Tibial nerve (tissue), 4 donors: ENCODE measurements around the gene BAIAP2L1. TPM values are rescaled to one million over a fixed set of nuclear protein-coding genes. Genes with fewer than 3 reads are reported as not detected.

ENCODE experiments used
- DNase-seq, 2 donors: peaks; one replicate each; pipeline ENCODE4 v3.0.0-alpha.2; 2019; ENCODE audit warnings: low spot score in 2 of 2
- H3K27ac ChIP-seq, 4 donors: fragments of 200-600 bp; sonication (generic) in 3 of 4; one replicate each; pipeline ENCODE4 v1.5.1; 2017 to 2019; ENCODE audit warnings: mild to moderate bottlenecking in 1 of 4
- H3K27me3 ChIP-seq, 2 donors: fragments of 200-600 bp; sonication (generic) in 1 of 2; one replicate each; pipeline versions ENCODE4 v1.5.1 to v1.6.0; 2017 to 2019
- H3K36me3 ChIP-seq, 3 donors: fragments of 200-600 bp; sonication (generic); one replicate each; pipeline ENCODE4 v1.5.1; 2018 to 2019
- H3K4me1 ChIP-seq, 4 donors: fragments of 200-600 bp; sonication (generic) in 3 of 4; one replicate each; pipeline ENCODE4 v1.5.1; 2017 to 2019
- H3K4me3 ChIP-seq, 4 donors: fragments of 200-600 bp; sonication (generic) in 3 of 4; one replicate each; pipeline ENCODE4 v1.5.1; 2017 to 2019; ENCODE audit warnings: mild to moderate bottlenecking in 1 of 4, moderate library complexity in 1 of 4
- H3K9me3 ChIP-seq, 4 donors: fragments of 200-600 bp; sonication (generic) in 3 of 4; one replicate each; pipeline ENCODE4 v1.5.1; 2017 to 2019
- CTCF ChIP-seq, 5 experiments: fragments of 200-600 bp in 3 of 5; fragments of 450-650 bp in 2 of 5; sonication (generic) in 3 of 5; IDR thresholded peaks; one replicate each; pipeline ENCODE4 v1.5.1; 2016 to 2019; ENCODE audit warnings: antibody characterized with exemption in 5 of 5, mild to moderate bottlenecking in 3 of 5, moderate library complexity in 2 of 5
- EP300 ChIP-seq, 2 donors: sonication (generic); formaldehyde crosslinking; IDR thresholded peaks; one replicate each; pipeline ENCODE4 v1.6.1; 2017; ENCODE audit warnings: antibody characterized with exemption in 2 of 2, mild to moderate bottlenecking in 1 of 2
- POLR2A ChIP-seq, 2 donors: fragments of 450-650 bp; IDR thresholded peaks; one replicate each; pipeline ENCODE4 v1.6.1; 2017; ENCODE audit warnings: antibody characterized with exemption in 2 of 2, mild to moderate bottlenecking in 2 of 2, moderate library complexity in 2 of 2
- WGBS, 2 donors: methylation state at CpG; one replicate each; pipeline ENCODE4 v1.1.5; 2018; 5-methylcytosine and 5-hydroxymethylcytosine counted together
- total RNA-seq, 4 donors: library from RNA; depleted of rRNA; stranded (reverse); fragments of >200 nt; gene quantifications; one replicate each; pipeline ENCODE4 v1.1.0, GENCODE V29; 2016

Gene BAIAP2L1
- total RNA-seq, 4 donors from 2014 or later, result 0.42 to 2.7 (median 1.7) TPM

- peaks cover 0 to 35% (median 0%) of the 10 kb centered on the region in 4 donors for H3K9me3 ChIP-seq
- H3K36me3 ChIP-seq, result peaks cover 0 to 59% (median 4%) of the 10 kb centered on the region in 3 donors
- TF ChIP-seq CTCF (IDR thresholded peaks at IDR 0.05), result no peak
- TF ChIP-seq POLR2A (IDR thresholded peaks at IDR 0.05), result no peak
- TF ChIP-seq EP300 (IDR thresholded peaks at IDR 0.05), result no peak
- DNase-seq, result no peak
- WGBS, 2 donors, result 78 to 81% methylated on average over 12 of the region's 12 CpGs
- H3K4me3 ChIP-seq, result no peak overlapping the region
- no peaks in the 10 kb centered on the region for H3K4me1 ChIP-seq
- H3K27ac ChIP-seq, result no peak overlapping the region
- H3K27me3 ChIP-seq, result no peaks in the 10 kb centered on the region
Measured at GRCh38 chr7:98296833-98297232, 104.1 kb downstream of the BAIAP2L1 start.

GRCh38 chr7:98295467-98296192 lies 105.3 kb downstream of the BAIAP2L1 start:
- peaks cover 0 to 70% (median 4%) of the 10 kb centered on the region in 3 donors for H3K36me3 ChIP-seq
- 78 to 87% methylated on average over 17 to 18 of the region's 19 CpGs for WGBS, 2 donors

GRCh38 chr7:98294798-98295382 lies 106.0 kb downstream of the BAIAP2L1 start:
- Histone ChIP-seq H3K4me1 (no peaks in the 10 kb centered on the region), H3K4me3 (no peak overlapping the region), H3K27me3 (no peaks in the 10 kb centered on the region), H3K9me3 (peaks cover 0 to 16% (median 0%) of the 10 kb centered on the region in 4 donors), H3K36me3 (peaks cover 0 to 66% (median 4%) of the 10 kb centered on the region in 3 donors), H3K27ac (no peak overlapping the region)
- 35 to 47% methylated on average over 7 to 8 of the region's 14 CpGs for WGBS, 2 donors
- TF ChIP-seq CTCF (IDR thresholded peaks at IDR 0.05), result peak in 4 of 5 experiments; percentile 17 to 37 (median 28)
- no peak for TF ChIP-seq POLR2A (IDR thresholded peaks at IDR 0.05)
- no peak for DNase-seq

More at GRCh38 chr7:98295467-98296192, 105.3 kb downstream of the BAIAP2L1 start:
- no peak for TF ChIP-seq EP300 (IDR thresholded peaks at IDR 0.05)
- TF ChIP-seq POLR2A (IDR thresholded peaks at IDR 0.05), result no peak
- TF ChIP-seq CTCF (IDR thresholded peaks at IDR 0.05), result no peak
- Histone ChIP-seq H3K27ac (no peak overlapping the region), H3K27me3 (no peaks in the 10 kb centered on the region), H3K4me1 (no peaks in the 10 kb centered on the region), H3K9me3 (peaks cover 0 to 23% (median 0%) of the 10 kb centered on the region in 4 donors), H3K4me3 (no peak overlapping the region)
- no peak for DNase-seq

- H3K4me1 ChIP-seq, result peaks cover 0 to 2% (median 0%) of the 10 kb centered on the region in 4 donors
- no peak overlapping the region for H3K4me3 ChIP-seq
- no peak overlapping the region for H3K27ac ChIP-seq
- TF ChIP-seq CTCF (IDR thresholded peaks at IDR 0.05), result no peak
- H3K36me3 ChIP-seq, result peaks cover 0 to 71% (median 4%) of the 10 kb centered on the region in 3 donors
- H3K27me3 ChIP-seq, result no peaks in the 10 kb centered on the region
- H3K9me3 ChIP-seq, result peaks cover 0 to 11% (median 0%) of the 10 kb centered on the region in 4 donors
- WGBS, 2 donors, result 82 to 85% methylated on average over 15 of the region's 15 CpGs
- no peak for DNase-seq
Measured at GRCh38 chr7:98294326-98294725, 106.6 kb downstream of the BAIAP2L1 start.

- no peak for DNase-seq
- Histone ChIP-seq H3K27me3 (no peaks in the 10 kb centered on the region), H3K9me3 (peaks cover 0 to 9% (median 0%) of the 10 kb centered on the region in 4 donors), H3K36me3 (peaks cover 0 to 76% (median 4%) of the 10 kb centered on the region in 3 donors), H3K27ac (no peak overlapping the region), H3K4me1 (peaks cover 0 to 8% (median 0%) of the 10 kb centered on the region in 4 donors), H3K4me3 (no peak overlapping the region)
- TF ChIP-seq POLR2A (IDR thresholded peaks at IDR 0.05) (no peak), CTCF (IDR thresholded peaks at IDR 0.05) (no peak), EP300 (IDR thresholded peaks at IDR 0.05) (no peak)
- WGBS, 2 donors, result 86 to 89% methylated on average over 13 of the region's 13 CpGs
Measured at GRCh38 chr7:98293746-98294145, 107.1 kb downstream of the BAIAP2L1 start.
